Sigmoid colon (tissue), 4 donors: ENCODE results near the gene GSE1.

Source experiments
- POLR2A ChIP-seq, 2 donors: fragments of 450-650 bp; IDR thresholded peaks; one replicate each; pipeline ENCODE4 v1.6.1; 2016; ENCODE audit warnings: antibody characterized with exemption in 2 of 2, mild to moderate bottlenecking in 2 of 2, moderate library complexity in 2 of 2
- POLR2AphosphoS5 ChIP-seq, 4 donors: sonication (generic); formaldehyde crosslinking; IDR thresholded peaks; one replicate each; pipeline ENCODE4 v1.6.1; 2017; ENCODE audit warnings: antibody characterized with exemption in 4 of 4
- TF ChIP-seq, protein P1 (sequence below), 4 experiments: fragments of 450-650 bp in 3 of 4; fragments of 200-600 bp in 1 of 4; IDR thresholded peaks; one replicate each; pipeline ENCODE4 v1.5.1; 2016 to 2019; ENCODE audit warnings: antibody characterized with exemption in 4 of 4, mild to moderate bottlenecking in 3 of 4, moderate library complexity in 2 of 4

GRCh38 chr16:85697431-85697830, 84.3 kb downstream of the GSE1 start:
- TF ChIP-seq, protein P1, sequence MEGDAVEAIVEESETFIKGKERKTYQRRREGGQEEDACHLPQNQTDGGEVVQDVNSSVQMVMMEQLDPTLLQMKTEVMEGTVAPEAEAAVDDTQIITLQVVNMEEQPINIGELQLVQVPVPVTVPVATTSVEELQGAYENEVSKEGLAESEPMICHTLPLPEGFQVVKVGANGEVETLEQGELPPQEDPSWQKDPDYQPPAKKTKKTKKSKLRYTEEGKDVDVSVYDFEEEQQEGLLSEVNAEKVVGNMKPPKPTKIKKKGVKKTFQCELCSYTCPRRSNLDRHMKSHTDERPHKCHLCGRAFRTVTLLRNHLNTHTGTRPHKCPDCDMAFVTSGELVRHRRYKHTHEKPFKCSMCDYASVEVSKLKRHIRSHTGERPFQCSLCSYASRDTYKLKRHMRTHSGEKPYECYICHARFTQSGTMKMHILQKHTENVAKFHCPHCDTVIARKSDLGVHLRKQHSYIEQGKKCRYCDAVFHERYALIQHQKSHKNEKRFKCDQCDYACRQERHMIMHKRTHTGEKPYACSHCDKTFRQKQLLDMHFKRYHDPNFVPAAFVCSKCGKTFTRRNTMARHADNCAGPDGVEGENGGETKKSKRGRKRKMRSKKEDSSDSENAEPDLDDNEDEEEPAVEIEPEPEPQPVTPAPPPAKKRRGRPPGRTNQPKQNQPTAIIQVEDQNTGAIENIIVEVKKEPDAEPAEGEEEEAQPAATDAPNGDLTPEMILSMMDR (IDR thresholded peaks at IDR 0.05): no peak
- no peak for TF ChIP-seq POLR2A (IDR thresholded peaks at IDR 0.05)
- no peak for TF ChIP-seq POLR2AphosphoS5 (IDR thresholded peaks at IDR 0.05)
